ENCODE data around the gene POLD4. TPM values are rescaled to one million over a fixed set of nuclear protein-coding genes. Genes with fewer than 3 reads are reported as not detected.

Gene POLD4
- total and polyA plus RNA-seq, 4 donors = 18.8 to 246 (median 86.0) TPM

GRCh38 chr11:67317205-67317887, 36.0 kb downstream of the POLD4 start:
- Histone ChIP-seq H3K36me3 (ENCODE audit: control insufficient read depth in 4 of 4, insufficient read depth in 3 of 4, low read depth in 1 of 4, low read length in 3 of 4) (no peaks in the 10 kb centered on the region), H3K4me3 (ENCODE audit: low read depth in 1 of 3, low read length in 3 of 3) (peak overlapping the region; percentile 86 to 95 (median 94)), H3K4me1 (ENCODE audit: control insufficient read depth in 4 of 4, insufficient read depth in 4 of 4, low read length in 3 of 4) (peaks cover 1 to 12% (median 5%) of the 10 kb centered on the region in 4 donors), H3K27me3 (ENCODE audit: control insufficient read depth in 4 of 4, insufficient read depth in 4 of 4, low read length in 3 of 4) (no peaks in the 10 kb centered on the region), H3K27ac (ENCODE audit: low read depth in 1 of 2, low read length in 2 of 2) (peak overlapping the region; percentile 94 to 96), H3K9me3 (ENCODE audit: control insufficient read depth in 4 of 4, low read length in 3 of 4) (no peaks in the 10 kb centered on the region), H3K9ac (ENCODE audit: low read depth in 1 of 2, low read length in 2 of 2) (peak overlapping the region; percentile 76 to 88)
- under 1% methylated on average over 55 of the region's 55 CpGs for WGBS
- peak in 1 of 2 donors; percentile 5 for TF ChIP-seq HNF4A (conservative IDR thresholded peaks at IDR 0.05)
- peak; percentile 56 for TF ChIP-seq TAF1 (conservative IDR thresholded peaks at IDR 0.05)
- TF ChIP-seq NR2F2 (IDR thresholded peaks at IDR 0.05) = peak; percentile 15
- peak; percentile 95 for TF ChIP-seq CTCF (IDR thresholded peaks at IDR 0.05; ENCODE audit: low read depth, low read length, missing input control)
- TF ChIP-seq RAD21 (IDR thresholded peaks at IDR 0.05) = peak; percentile 96 to 98
- peak; percentile 34 for TF ChIP-seq YY1 (IDR thresholded peaks at IDR 0.05)
- TF ChIP-seq HNF4G (IDR thresholded peaks at IDR 0.05) = no peak
- peak in 1 of 2 donors; percentile 63 for TF ChIP-seq GABPA (IDR thresholded peaks at IDR 0.05 in 1 of 2, conservative IDR thresholded peaks at IDR 0.05 in 1 of 2)
- peak; percentile 19 for TF ChIP-seq REST (IDR thresholded peaks at IDR 0.05)
- TF ChIP-seq MAX (IDR thresholded peaks at IDR 0.05) = no peak
- no peak for TF ChIP-seq ZBTB33 (IDR thresholded peaks at IDR 0.05)
- peak; percentile 9 for TF ChIP-seq ATF3 (IDR thresholded peaks at IDR 0.05)
- DNase-seq (ENCODE audit: low spot score) = peak; percentile 98

- peaks cover 1 to 12% (median 5%) of the 10 kb centered on the region in 4 donors for H3K4me1 ChIP-seq (ENCODE audit: control insufficient read depth in 4 of 4, insufficient read depth in 4 of 4, low read length in 3 of 4)
- peak overlapping the region; percentile 94 to 96 for H3K27ac ChIP-seq (ENCODE audit: low read depth in 1 of 2, low read length in 2 of 2)
- peak overlapping the region; percentile 76 to 88 for H3K9ac ChIP-seq (ENCODE audit: low read depth in 1 of 2, low read length in 2 of 2)
- peak overlapping the region; percentile 86 to 95 (median 94) for H3K4me3 ChIP-seq (ENCODE audit: low read depth in 1 of 3, low read length in 3 of 3)
- no peak for DNase-seq (ENCODE audit: low spot score)
- peaks cover 0 to under 1% (median 0%) of the 10 kb centered on the region in 4 donors for H3K36me3 ChIP-seq (ENCODE audit: control insufficient read depth in 4 of 4, insufficient read depth in 3 of 4, low read depth in 1 of 4, low read length in 3 of 4)
- no peaks in the 10 kb centered on the region for H3K27me3 ChIP-seq (ENCODE audit: control insufficient read depth in 4 of 4, insufficient read depth in 4 of 4, low read length in 3 of 4)
- TF ChIP-seq HNF4G (IDR thresholded peaks at IDR 0.05) = no peak
- no peak for TF ChIP-seq JUND (IDR thresholded peaks at IDR 0.05)
- TF ChIP-seq FOXA1 (IDR thresholded peaks at IDR 0.05) = no peak
- no peak for TF ChIP-seq ZBTB33 (IDR thresholded peaks at IDR 0.05)
- TF ChIP-seq NR2F2 (IDR thresholded peaks at IDR 0.05) = no peak
- TF ChIP-seq FOXA2 (IDR thresholded peaks at IDR 0.05) = no peak
- TF ChIP-seq MAX (IDR thresholded peaks at IDR 0.05) = no peak
- H3K9me3 ChIP-seq (ENCODE audit: control insufficient read depth in 4 of 4, low read length in 3 of 4) = no peaks in the 10 kb centered on the region
- WGBS = under 1% methylated on average over 10 of the region's 10 CpGs
Measured at GRCh38 chr11:67316882-67317204, 36.5 kb downstream of the POLD4 start.
